Measurements from ENCODE around the gene ZNF804A.

The ZNF804A gene

DNA sequence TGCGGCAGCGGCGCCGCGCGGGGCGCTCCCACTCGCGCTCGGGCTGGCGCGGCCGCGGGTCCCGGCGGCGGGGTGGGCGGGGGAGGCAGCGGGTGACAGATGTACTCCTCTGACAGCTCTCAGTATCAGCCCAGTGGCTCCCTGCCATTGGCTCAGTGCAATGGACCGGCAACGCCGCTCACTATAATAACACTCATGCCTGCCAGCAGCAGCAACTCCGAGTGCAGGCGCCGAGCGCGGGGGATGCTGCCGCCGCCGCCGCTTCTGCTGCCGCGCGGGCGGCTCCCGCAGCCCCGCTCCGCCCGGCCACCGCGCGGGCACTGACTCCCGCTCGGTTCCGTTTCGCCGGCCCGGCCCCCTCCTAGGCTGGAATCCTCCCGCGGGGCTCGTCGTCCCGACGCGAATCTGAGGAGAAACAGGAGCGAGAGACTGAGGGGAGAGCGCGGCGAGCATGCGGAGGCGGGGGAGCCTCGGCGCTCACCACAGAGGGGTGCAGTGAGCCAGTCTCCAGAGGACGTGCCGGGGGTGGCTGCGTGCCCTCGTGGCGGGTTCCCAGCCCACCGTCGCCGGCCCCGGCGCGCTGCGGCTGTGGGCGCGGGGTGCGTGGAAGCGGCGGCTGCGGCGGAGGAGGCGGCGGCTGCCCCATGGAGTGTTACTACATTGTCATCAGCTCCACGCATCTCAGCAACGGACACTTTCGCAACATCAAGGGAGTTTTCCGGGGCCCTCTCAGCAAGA lies at the start of gene ZNF804A:
TSS of gene ZNF804A (plus strand) at position 214 of the 738 bp plus-strand sequence. CDS start at position 645, 431 bp downstream.
- DNase-seq (ENCODE audit: low spot score) = peak; percentile 86
- no peak for TF ChIP-seq CTCF (IDR thresholded peaks at IDR 0.05; ENCODE audit: extremely low read depth, missing control alignments)

GRCh38 chr2:184549153-184549552 lies 49.2 kb upstream of the ZNF804A start:
- TF ChIP-seq CTCF (IDR thresholded peaks at IDR 0.05; ENCODE audit: extremely low read depth, missing control alignments) = no peak
- DNase-seq (ENCODE audit: low spot score) = no peak

DNA sequence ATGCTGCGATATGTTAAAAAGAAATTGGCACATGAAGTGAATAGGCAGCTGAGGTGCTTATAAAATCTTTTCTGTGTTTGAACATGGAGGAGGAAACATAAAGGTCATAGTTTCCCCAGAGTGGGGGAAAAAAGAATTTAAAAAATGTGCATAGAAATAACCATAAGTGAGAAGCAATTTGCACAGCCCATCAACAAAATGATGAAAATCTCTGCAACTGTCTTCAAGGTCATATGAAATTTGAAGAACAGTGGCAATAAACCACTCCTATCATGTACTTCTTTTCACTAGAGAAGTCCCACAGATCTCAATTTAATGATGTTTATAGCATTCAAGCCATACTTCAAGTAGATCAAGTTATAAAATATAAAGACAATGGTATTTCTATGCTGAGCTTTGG lies 46.7 kb upstream of the ZNF804A start:
- TF ChIP-seq CTCF (IDR thresholded peaks at IDR 0.05; ENCODE audit: extremely low read depth, missing control alignments) = no peak
- no peak for DNase-seq (ENCODE audit: low spot score)

GRCh38 chr2:184554736-184555135 lies 43.6 kb upstream of the ZNF804A start:
- no peak for DNase-seq (ENCODE audit: low spot score)
- no peak for TF ChIP-seq CTCF (IDR thresholded peaks at IDR 0.05; ENCODE audit: extremely low read depth, missing control alignments)

GRCh38 chr2:184555352-184555751 lies 43.0 kb upstream of the ZNF804A start:
- no peak for TF ChIP-seq CTCF (IDR thresholded peaks at IDR 0.05; ENCODE audit: extremely low read depth, missing control alignments)
- no peak for DNase-seq (ENCODE audit: low spot score)

DNA sequence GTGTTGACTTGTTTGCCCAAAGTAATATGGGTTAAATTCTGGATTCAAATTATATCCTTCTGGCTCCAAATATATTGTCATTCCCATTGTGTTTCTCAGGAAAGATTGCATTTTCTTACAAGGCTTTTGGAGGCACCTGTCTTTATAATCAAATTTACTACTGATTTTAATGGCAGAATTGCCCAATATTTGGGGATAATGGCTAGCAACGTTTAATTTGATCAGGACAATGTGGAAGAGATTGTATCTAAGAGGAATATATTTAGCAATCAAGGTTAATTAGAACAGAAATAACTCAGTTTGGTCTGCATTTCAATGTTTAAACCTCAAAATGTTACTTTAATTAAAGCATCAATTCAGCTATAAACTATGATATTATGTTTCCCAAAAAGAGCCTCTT lies 41.7 kb upstream of the ZNF804A start:
- no peak for TF ChIP-seq CTCF (IDR thresholded peaks at IDR 0.05; ENCODE audit: extremely low read depth, missing control alignments)
- DNase-seq (ENCODE audit: low spot score) = no peak

DNA sequence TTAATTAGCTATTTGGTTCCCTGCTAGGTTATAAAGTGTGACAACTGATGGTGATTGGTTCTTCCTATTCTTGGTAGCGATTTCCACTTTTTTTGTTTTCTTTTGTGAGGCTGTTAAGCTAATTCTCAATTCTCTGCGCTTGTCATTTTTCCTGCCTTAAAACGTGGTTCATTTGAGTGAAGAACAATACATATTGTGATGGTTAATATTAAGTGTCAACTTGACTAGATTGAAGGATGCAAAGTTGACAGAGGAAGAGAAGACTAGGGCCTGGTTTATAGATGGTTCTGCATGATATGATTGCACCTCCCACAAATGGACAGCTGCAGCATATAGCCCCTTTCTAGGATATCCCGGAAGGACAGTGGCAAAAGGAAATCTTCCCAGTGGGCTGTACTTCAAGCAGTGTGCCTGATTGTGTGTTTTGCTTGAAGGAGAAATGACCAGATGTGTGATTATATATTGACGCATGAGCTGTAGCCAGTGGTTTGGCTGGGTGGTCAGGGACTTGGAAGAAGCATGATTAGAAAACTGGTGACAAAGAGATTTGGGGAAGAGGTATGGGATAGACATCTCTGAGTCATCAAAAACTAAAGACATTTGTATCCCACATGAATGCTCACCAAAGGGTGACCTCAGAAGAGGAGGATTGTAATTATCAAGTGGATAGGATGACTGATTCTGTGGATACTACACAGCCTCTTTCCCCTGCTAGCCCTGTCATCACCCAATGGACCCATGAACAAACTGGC lies 39.4 kb upstream of the ZNF804A start:
- DNase-seq (ENCODE audit: low spot score) = no peak
- no peak for TF ChIP-seq CTCF (IDR thresholded peaks at IDR 0.05; ENCODE audit: extremely low read depth, missing control alignments)

Data from GM20000 (cell line).